Astrocyte (in vitro differentiated cells and primary cell): ENCODE data around the gene INSRR. TPM values are rescaled to one million over a fixed set of nuclear protein-coding genes. Genes with fewer than 3 reads are reported as not detected.
A peak's percentile ranks its signal among the peaks of the same experiment; 100 is the strongest.

ENCODE experiments used
- DNase-seq: peaks from one replicate; pipeline ENCODE4 v3.0.0-alpha.2; 2010; ENCODE audit warnings: low read depth
- FAIRE-seq: peaks from 2 replicates; lab custom pipeline; 2011; peaks lifted over from hg19 to GRCh38; lab: Jason Lieb, UNC
- H2AFZ ChIP-seq: 2 replicates; pipeline ENCODE4 v1.6.0; 2012; ENCODE audit warnings: low read depth, low read length, inconsistent platforms
- H3K27ac ChIP-seq: 2 replicates; pipeline ENCODE4 v1.5.1; 2011; ENCODE audit warnings: low read depth, low read length, inconsistent platforms
- H3K27me3 ChIP-seq: 2 replicates; pipeline ENCODE4 v1.6.0; 2011; ENCODE audit warnings: low read length, inconsistent platforms; ENCODE audit not compliant: insufficient read depth
- H3K36me3 ChIP-seq: 2 replicates; pipeline ENCODE4 v1.5.1; 2011; ENCODE audit warnings: low read length, inconsistent platforms; ENCODE audit not compliant: insufficient read depth
- H3K4me1 ChIP-seq: 2 replicates; pipeline ENCODE4 v1.5.1; 2011; ENCODE audit warnings: low read length, inconsistent platforms; ENCODE audit not compliant: insufficient read depth
- H3K4me2 ChIP-seq: 2 replicates; pipeline ENCODE4 v1.6.0; 2012; ENCODE audit warnings: low read length, inconsistent platforms
- H3K4me3 ChIP-seq: 2 replicates; pipeline ENCODE4 v1.5.1; 2011; ENCODE audit warnings: low read depth, mild to moderate bottlenecking, low read length, inconsistent platforms; ENCODE audit not compliant: insufficient read depth
- H3K79me2 ChIP-seq: 2 replicates; pipeline ENCODE4 v1.6.0; 2012; ENCODE audit warnings: mild to moderate bottlenecking, low read length, inconsistent platforms; ENCODE audit not compliant: insufficient read depth
- H3K9ac ChIP-seq: 2 replicates; pipeline ENCODE4 v1.6.0; 2012; ENCODE audit warnings: mild to moderate bottlenecking, low read length, inconsistent platforms
- H3K9me3 ChIP-seq: 2 replicates; pipeline ENCODE4 v1.5.1; 2012; ENCODE audit warnings: low read depth, mild to moderate bottlenecking, low read length, inconsistent platforms; ENCODE audit not compliant: insufficient read depth
- H4K20me1 ChIP-seq: 2 replicates; pipeline ENCODE4 v1.6.0; 2012; ENCODE audit warnings: low read length, inconsistent platforms; ENCODE audit not compliant: insufficient read depth
- H3K27ac Mint-ChIP-seq: one replicate; pipeline ENCODE4 v1.8.0; 2021; ENCODE audit warnings: mild to moderate bottlenecking, mixed read lengths; ENCODE audit not compliant: unreplicated experiment
- H3K27me3 Mint-ChIP-seq: one replicate; pipeline ENCODE4 v1.8.0; 2021; ENCODE audit warnings: low read depth, mixed read lengths; ENCODE audit not compliant: unreplicated experiment
- H3K36me3 Mint-ChIP-seq: one replicate; pipeline ENCODE4 v1.8.0; 2021; ENCODE audit warnings: low read depth, mixed read lengths; ENCODE audit not compliant: unreplicated experiment
- H3K4me1 Mint-ChIP-seq: one replicate; pipeline ENCODE4 v1.8.0; 2021; ENCODE audit warnings: low read depth, mixed read lengths; ENCODE audit not compliant: unreplicated experiment
- H3K4me3 Mint-ChIP-seq: one replicate; pipeline ENCODE4 v1.8.0; 2021; ENCODE audit warnings: mild to moderate bottlenecking, moderate library complexity, mixed read lengths; ENCODE audit not compliant: unreplicated experiment
- H3K9me3 Mint-ChIP-seq: one replicate; pipeline ENCODE4 v1.8.0; 2021; ENCODE audit warnings: mild to moderate bottlenecking, mixed read lengths; ENCODE audit not compliant: unreplicated experiment
- EZH2 ChIP-seq: IDR thresholded peaks from 2 replicates; pipeline ENCODE4 v1.6.1; 2012; ENCODE audit warnings: mild to moderate bottlenecking, low read length, inconsistent platforms; ENCODE audit not compliant: insufficient read depth
- total RNA-seq: library from RNA; stranded (reverse); gene quantifications from 2 replicates; pipeline ENCODE4 v1.2.1, GENCODE V29; 2021
- TF ChIP-seq, protein P1 (sequence below): IDR thresholded peaks from 2 replicates; pipeline ENCODE4 v1.5.1; 2011; ENCODE audit warnings: low read depth, mild to moderate bottlenecking, inconsistent platforms, low read length, moderate library complexity; ENCODE audit not compliant: insufficient read depth

The INSRR gene
- total RNA-seq, 1 donor from 2014 or later: 0.05 TPM

DNA sequence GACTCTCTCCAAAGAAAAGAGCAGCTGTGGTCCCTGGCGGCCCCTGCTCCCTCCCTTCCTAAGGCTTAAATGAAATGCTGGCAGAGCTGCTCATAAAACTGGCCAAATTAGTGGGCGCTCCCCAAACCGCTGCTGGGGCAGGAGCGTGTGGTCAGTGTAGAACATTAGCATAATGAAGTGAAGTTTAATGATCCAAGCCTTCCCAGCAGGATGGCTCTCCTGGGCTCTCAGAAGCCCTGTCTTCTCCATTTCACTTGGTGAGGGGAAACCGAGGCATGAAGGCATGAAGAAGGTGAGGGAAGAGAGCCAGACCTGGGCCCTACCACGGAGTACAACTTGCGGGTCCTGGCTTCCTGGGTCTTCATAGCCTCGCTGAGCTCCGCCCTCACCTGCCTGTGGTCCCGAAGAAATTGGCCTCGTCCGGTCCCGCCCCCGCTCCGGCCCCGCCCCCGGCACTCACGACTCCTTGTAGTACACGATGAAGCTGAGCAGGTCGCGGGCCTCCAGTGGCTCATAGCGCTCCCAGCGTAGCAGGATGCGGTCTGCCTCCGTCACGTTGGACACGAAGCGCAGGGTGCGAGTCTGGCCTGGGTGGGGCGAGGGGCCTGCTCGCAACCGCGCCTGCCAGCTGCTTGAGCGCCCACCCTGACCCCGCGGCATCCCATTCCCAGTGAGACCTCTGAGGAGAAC is 10.3 kb downstream of the INSRR start:
- Histone ChIP-seq H3K9ac (no peak overlapping the region), H2AFZ (no peak overlapping the region), H3K36me3 (no peaks in the 10 kb centered on the region), H4K20me1 (no peaks in the 10 kb centered on the region), H3K9me3 (no peaks in the 10 kb centered on the region), H3K4me1 (no peaks in the 10 kb centered on the region), H3K4me3 (no peak overlapping the region), H3K27me3 (peaks cover 57% of the 10 kb centered on the region), H3K79me2 (no peaks in the 10 kb centered on the region), H3K27ac (no peak overlapping the region), H3K4me2 (no peak overlapping the region)
- H3K4me1 Mint-ChIP-seq: peaks cover 4% of the 10 kb centered on the region
- H3K9me3 Mint-ChIP-seq: peaks cover 8% of the 10 kb centered on the region
- peaks cover 87% of the 10 kb centered on the region for H3K27me3 Mint-ChIP-seq
- H3K4me3 Mint-ChIP-seq: no peak overlapping the region
- peak; percentile 42 for DNase-seq
- H3K36me3 Mint-ChIP-seq: no peaks in the 10 kb centered on the region
- no peak overlapping the region for H3K27ac Mint-ChIP-seq
- FAIRE-seq: no peak
- TF ChIP-seq, protein P1, sequence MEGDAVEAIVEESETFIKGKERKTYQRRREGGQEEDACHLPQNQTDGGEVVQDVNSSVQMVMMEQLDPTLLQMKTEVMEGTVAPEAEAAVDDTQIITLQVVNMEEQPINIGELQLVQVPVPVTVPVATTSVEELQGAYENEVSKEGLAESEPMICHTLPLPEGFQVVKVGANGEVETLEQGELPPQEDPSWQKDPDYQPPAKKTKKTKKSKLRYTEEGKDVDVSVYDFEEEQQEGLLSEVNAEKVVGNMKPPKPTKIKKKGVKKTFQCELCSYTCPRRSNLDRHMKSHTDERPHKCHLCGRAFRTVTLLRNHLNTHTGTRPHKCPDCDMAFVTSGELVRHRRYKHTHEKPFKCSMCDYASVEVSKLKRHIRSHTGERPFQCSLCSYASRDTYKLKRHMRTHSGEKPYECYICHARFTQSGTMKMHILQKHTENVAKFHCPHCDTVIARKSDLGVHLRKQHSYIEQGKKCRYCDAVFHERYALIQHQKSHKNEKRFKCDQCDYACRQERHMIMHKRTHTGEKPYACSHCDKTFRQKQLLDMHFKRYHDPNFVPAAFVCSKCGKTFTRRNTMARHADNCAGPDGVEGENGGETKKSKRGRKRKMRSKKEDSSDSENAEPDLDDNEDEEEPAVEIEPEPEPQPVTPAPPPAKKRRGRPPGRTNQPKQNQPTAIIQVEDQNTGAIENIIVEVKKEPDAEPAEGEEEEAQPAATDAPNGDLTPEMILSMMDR: no peak
- peak; percentile 37 for TF ChIP-seq EZH2

DNA sequence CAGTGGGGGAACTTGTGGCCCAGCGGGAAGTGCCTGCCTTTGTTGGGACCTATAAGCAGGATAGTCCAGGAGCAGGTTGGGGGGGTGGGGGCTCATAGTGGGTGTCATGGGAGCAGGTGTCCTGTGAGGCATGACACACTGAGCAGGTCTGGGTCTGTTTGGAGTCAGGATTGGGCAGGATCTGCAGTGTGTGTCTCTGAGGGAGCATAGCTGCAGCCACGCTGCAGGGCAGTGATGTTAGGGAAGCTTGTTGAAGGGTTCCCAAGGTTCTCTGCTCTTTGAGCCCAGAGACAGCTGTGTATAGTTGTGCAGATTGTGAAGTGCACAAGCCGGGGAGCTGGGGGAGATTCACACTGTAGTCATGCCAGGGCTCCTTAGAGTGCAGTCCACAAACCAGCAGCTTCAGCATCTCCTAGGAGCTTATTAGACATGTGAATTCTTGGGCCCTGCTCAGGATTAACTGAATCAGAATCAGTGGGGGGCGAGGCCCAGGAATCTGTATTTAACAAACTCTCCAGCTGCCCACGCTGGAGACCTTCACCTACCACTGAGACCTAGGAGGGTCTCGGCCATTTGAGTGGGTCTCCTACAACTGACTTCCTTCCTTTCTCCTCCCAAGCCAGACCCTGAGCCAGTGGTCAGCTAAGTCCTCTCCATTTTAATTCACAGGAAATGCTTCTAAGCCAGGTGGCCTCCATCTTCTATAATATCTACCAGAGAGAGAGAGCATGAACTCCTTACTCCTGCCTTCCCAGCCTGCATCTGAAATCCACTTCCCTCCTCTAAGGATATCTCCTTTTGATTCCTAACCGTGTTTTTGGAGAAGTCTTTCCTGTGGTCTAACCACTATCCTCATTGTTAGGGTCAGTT is 11.1 kb downstream of the INSRR start:
- no peak overlapping the region for H3K4me3 ChIP-seq
- no peak overlapping the region for H3K27ac ChIP-seq
- no peaks in the 10 kb centered on the region for H3K36me3 ChIP-seq
- Mint-ChIP-seq H3K36me3 (no peaks in the 10 kb centered on the region), H3K4me3 (peak overlapping the region; percentile 6), H3K9me3 (peaks cover 12% of the 10 kb centered on the region), H3K27me3 (peaks cover 87% of the 10 kb centered on the region), H3K27ac (no peak overlapping the region), H3K4me1 (peaks cover 4% of the 10 kb centered on the region)
- H3K4me2 ChIP-seq: no peak overlapping the region
- FAIRE-seq (no peak), DNase-seq (no peak)
- no peak overlapping the region for H3K9ac ChIP-seq
- no peaks in the 10 kb centered on the region for H3K9me3 ChIP-seq
- H3K4me1 ChIP-seq: no peaks in the 10 kb centered on the region
- no peak overlapping the region for H2AFZ ChIP-seq
- H4K20me1 ChIP-seq: no peaks in the 10 kb centered on the region
- H3K27me3 ChIP-seq: peaks cover 64% of the 10 kb centered on the region
- TF ChIP-seq EZH2: no peak
- TF ChIP-seq, protein P1: no peak
- no peaks in the 10 kb centered on the region for H3K79me2 ChIP-seq
